ENCODE data around the gene ALG12.
A peak's percentile ranks its signal among the peaks of the same experiment; 100 is the strongest.

The ALG12 gene

GRCh38 chr22:49949914-49950292 lies 31.7 kb upstream of the ALG12 start:
- Histone ChIP-seq H3K27ac (ENCODE audit: low read depth, low read length) (no peak overlapping the region), H3K9me3 (ENCODE audit: insufficient read depth, low read depth, low read length) (peaks cover 2% of the 10 kb centered on the region), H3K9ac (ENCODE audit: low read length) (no peak overlapping the region), H4K12ac (ENCODE audit: low read depth, low read length) (no peak overlapping the region), H4K8ac (ENCODE audit: low read depth, low read length) (no peak overlapping the region), H3K4ac (ENCODE audit: low read depth, low read length) (peak overlapping the region; percentile 15), H4K91ac (ENCODE audit: low read depth, low read length) (peak overlapping the region; percentile 75), H2BK120ac (ENCODE audit: insufficient read depth, low read length, poor library complexity) (peak overlapping the region; percentile 74), H3K79me1 (ENCODE audit: low read length) (peaks cover 71% of the 10 kb centered on the region), H3K4me2 (ENCODE audit: low read length) (no peak overlapping the region), H3K18ac (ENCODE audit: low read length) (peak overlapping the region; percentile 47), H3K4me1 (ENCODE audit: control insufficient read depth in 1 of 2, insufficient read depth in 2 of 2, low read length in 2 of 2) (peaks cover 56 to 66% of the 10 kb centered on the region in 2 experiments), H3K4me3 (ENCODE audit: low read depth, low read length) (no peak overlapping the region), H3K36me3 (ENCODE audit: control insufficient read depth in 1 of 2, insufficient read depth in 2 of 2, low read length in 2 of 2) (no peaks in the 10 kb centered on the region), H2AFZ (ENCODE audit: insufficient read depth, low read length, poor library complexity) (no peak overlapping the region), H3K23ac (ENCODE audit: low read length) (no peak overlapping the region), H2BK5ac (ENCODE audit: low read depth, low read length, poor library complexity) (peak overlapping the region; percentile 18), H3K27me3 (ENCODE audit: insufficient read depth, low read length) (no peaks in the 10 kb centered on the region), H3K14ac (ENCODE audit: low read length) (peak overlapping the region; percentile 54), H2AK5ac (ENCODE audit: low read length) (peak overlapping the region; percentile 93), H3K79me2 (ENCODE audit: control insufficient read depth, insufficient read depth, low read length, poor library complexity) (peaks cover 20% of the 10 kb centered on the region), H2BK12ac (ENCODE audit: low read length) (peak overlapping the region; percentile 92)
- no CpG with 5 or more reads among the region's 11 CpGs for WGBS (ENCODE audit: extremely low coverage, insufficient coverage, insufficient read length)
- no peak for DNase-seq

DNA sequence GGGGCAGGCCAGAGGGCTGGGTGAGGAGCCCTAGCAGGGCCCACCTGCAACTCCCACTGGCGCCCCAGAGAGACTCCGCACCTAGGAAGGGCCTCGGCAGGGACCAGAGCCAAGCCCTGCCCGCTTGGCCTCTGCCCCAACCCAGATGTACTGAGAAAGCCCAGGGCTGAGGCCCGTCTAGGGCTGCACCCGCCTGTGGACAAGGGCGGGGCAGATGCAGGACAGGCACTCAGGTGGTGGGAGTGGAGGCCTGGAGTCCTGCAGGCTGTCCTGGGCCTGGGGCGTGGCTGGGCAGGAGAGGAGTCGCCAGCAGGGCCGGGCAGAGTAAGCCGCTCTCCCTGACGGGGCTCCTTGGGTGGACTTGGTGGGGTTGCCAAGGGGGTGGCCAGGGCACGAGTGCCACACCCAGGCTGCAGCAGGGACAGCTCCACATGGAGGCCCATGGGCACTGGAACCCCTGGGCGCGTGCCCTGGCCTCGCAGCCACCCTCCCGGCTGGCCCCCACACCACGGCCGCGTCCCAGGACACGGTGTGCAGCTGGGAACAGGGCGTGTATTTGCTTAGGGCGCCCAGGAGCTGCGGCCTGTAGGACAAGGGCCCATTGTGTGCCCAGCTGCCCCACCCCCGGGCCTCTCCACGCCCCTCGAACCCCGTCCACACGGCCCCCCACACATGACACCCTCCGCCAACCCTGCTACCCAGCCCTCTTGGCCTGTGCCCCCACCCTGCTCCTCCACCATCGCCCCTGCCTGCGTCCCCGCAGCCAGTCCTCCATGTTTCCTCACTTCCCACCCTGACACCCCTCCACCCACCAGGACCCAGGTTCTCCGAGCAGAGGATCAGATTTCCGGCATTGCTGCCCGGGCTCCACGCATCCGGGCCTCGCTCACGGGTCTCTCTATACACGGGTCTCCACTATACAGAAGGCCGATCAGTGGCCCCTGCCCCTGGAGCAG lies 31.0 kb upstream of the ALG12 start:
- Histone ChIP-seq H3K18ac (ENCODE audit: low read length) (no peak overlapping the region), H3K27me3 (ENCODE audit: insufficient read depth, low read length) (no peaks in the 10 kb centered on the region), H3K4me1 (ENCODE audit: control insufficient read depth in 1 of 2, insufficient read depth in 2 of 2, low read length in 2 of 2) (peaks cover 53 to 63% of the 10 kb centered on the region in 2 experiments), H3K79me1 (ENCODE audit: low read length) (peaks cover 73% of the 10 kb centered on the region), H3K4ac (ENCODE audit: low read depth, low read length) (peak overlapping the region; percentile 22), H3K4me3 (ENCODE audit: low read depth, low read length) (no peak overlapping the region), H3K9me3 (ENCODE audit: insufficient read depth, low read depth, low read length) (peaks cover 2% of the 10 kb centered on the region), H4K91ac (ENCODE audit: low read depth, low read length) (peak overlapping the region; percentile 75), H2BK120ac (ENCODE audit: insufficient read depth, low read length, poor library complexity) (peak overlapping the region; percentile 78), H3K4me2 (ENCODE audit: low read length) (no peak overlapping the region), H4K8ac (ENCODE audit: low read depth, low read length) (peak overlapping the region; percentile 19), H3K36me3 (ENCODE audit: control insufficient read depth in 1 of 2, insufficient read depth in 2 of 2, low read length in 2 of 2) (no peaks in the 10 kb centered on the region), H3K23ac (ENCODE audit: low read length) (no peak overlapping the region), H2BK12ac (ENCODE audit: low read length) (peak overlapping the region; percentile 92), H3K27ac (ENCODE audit: low read depth, low read length) (no peak overlapping the region), H4K12ac (ENCODE audit: low read depth, low read length) (no peak overlapping the region), H2AK5ac (ENCODE audit: low read length) (peak overlapping the region; percentile 93), H2AFZ (ENCODE audit: insufficient read depth, low read length, poor library complexity) (no peak overlapping the region), H3K14ac (ENCODE audit: low read length) (peak overlapping the region; percentile 59), H2BK5ac (ENCODE audit: low read depth, low read length, poor library complexity) (no peak overlapping the region), H3K79me2 (ENCODE audit: control insufficient read depth, insufficient read depth, low read length, poor library complexity) (peaks cover 20% of the 10 kb centered on the region), H3K9ac (ENCODE audit: low read length) (no peak overlapping the region)
- DNase-seq = peak; percentile 78 to 81
- no CpG with 5 or more reads among the region's 42 CpGs for WGBS (ENCODE audit: extremely low coverage, insufficient coverage, insufficient read length)

GRCh38 chr22:49948116-49948957 lies 30.1 kb upstream of the ALG12 start:
- Histone ChIP-seq H3K18ac (ENCODE audit: low read length) (peak overlapping the region; percentile 47), H2BK120ac (ENCODE audit: insufficient read depth, low read length, poor library complexity) (peak overlapping the region; percentile 78), H4K12ac (ENCODE audit: low read depth, low read length) (no peak overlapping the region), H3K36me3 (ENCODE audit: control insufficient read depth in 1 of 2, insufficient read depth in 2 of 2, low read length in 2 of 2) (no peaks in the 10 kb centered on the region), H3K4me2 (ENCODE audit: low read length) (no peak overlapping the region), H3K4me3 (ENCODE audit: low read depth, low read length) (no peak overlapping the region), H3K27ac (ENCODE audit: low read depth, low read length) (no peak overlapping the region), H3K9me3 (ENCODE audit: insufficient read depth, low read depth, low read length) (peaks cover 2% of the 10 kb centered on the region), H3K4ac (ENCODE audit: low read depth, low read length) (peak overlapping the region; percentile 22), H4K91ac (ENCODE audit: low read depth, low read length) (peak overlapping the region; percentile 75), H2BK12ac (ENCODE audit: low read length) (peak overlapping the region; percentile 92), H2AFZ (ENCODE audit: insufficient read depth, low read length, poor library complexity) (no peak overlapping the region), H2AK5ac (ENCODE audit: low read length) (peak overlapping the region; percentile 93), H3K23ac (ENCODE audit: low read length) (no peak overlapping the region), H3K79me1 (ENCODE audit: low read length) (peaks cover 64% of the 10 kb centered on the region), H3K9ac (ENCODE audit: low read length) (no peak overlapping the region), H4K8ac (ENCODE audit: low read depth, low read length) (peak overlapping the region; percentile 19), H3K4me1 (ENCODE audit: control insufficient read depth in 1 of 2, insufficient read depth in 2 of 2, low read length in 2 of 2) (peaks cover 47 to 54% of the 10 kb centered on the region in 2 experiments), H3K14ac (ENCODE audit: low read length) (peak overlapping the region; percentile 52), H3K79me2 (ENCODE audit: control insufficient read depth, insufficient read depth, low read length, poor library complexity) (peaks cover 15% of the 10 kb centered on the region), H2BK5ac (ENCODE audit: low read depth, low read length, poor library complexity) (peak overlapping the region; percentile 18), H3K27me3 (ENCODE audit: insufficient read depth, low read length) (no peaks in the 10 kb centered on the region)
- DNase-seq = no peak
- WGBS (ENCODE audit: extremely low coverage, insufficient coverage, insufficient read length) = no CpG with 5 or more reads among the region's 23 CpGs

GRCh38 chr22:49947296-49947622 lies 29.0 kb upstream of the ALG12 start:
- H3K23ac ChIP-seq (ENCODE audit: low read length) = no peak overlapping the region
- no peaks in the 10 kb centered on the region for H3K27me3 ChIP-seq (ENCODE audit: insufficient read depth, low read length)
- DNase-seq = no peak
- no peak overlapping the region for H3K4me2 ChIP-seq (ENCODE audit: low read length)
- peak overlapping the region; percentile 55 for H3K27ac ChIP-seq (ENCODE audit: low read depth, low read length)
- peak overlapping the region; percentile 49 for H4K8ac ChIP-seq (ENCODE audit: low read depth, low read length)
- peaks cover 43 to 49% of the 10 kb centered on the region in 2 experiments for H3K4me1 ChIP-seq (ENCODE audit: control insufficient read depth in 1 of 2, insufficient read depth in 2 of 2, low read length in 2 of 2)
- H4K12ac ChIP-seq (ENCODE audit: low read depth, low read length) = peak overlapping the region; percentile 9
- peak overlapping the region; percentile 47 for H3K18ac ChIP-seq (ENCODE audit: low read length)
- H3K4ac ChIP-seq (ENCODE audit: low read depth, low read length) = peak overlapping the region; percentile 2
- peak overlapping the region; percentile 52 for H3K14ac ChIP-seq (ENCODE audit: low read length)
- no peak overlapping the region for H3K9ac ChIP-seq (ENCODE audit: low read length)
- no peak overlapping the region for H2AFZ ChIP-seq (ENCODE audit: insufficient read depth, low read length, poor library complexity)
- H3K79me2 ChIP-seq (ENCODE audit: control insufficient read depth, insufficient read depth, low read length, poor library complexity) = peaks cover 16% of the 10 kb centered on the region
- H4K91ac ChIP-seq (ENCODE audit: low read depth, low read length) = peak overlapping the region; percentile 75
- no peak overlapping the region for H3K4me3 ChIP-seq (ENCODE audit: low read depth, low read length)
- H2BK5ac ChIP-seq (ENCODE audit: low read depth, low read length, poor library complexity) = peak overlapping the region; percentile 33
- H3K79me1 ChIP-seq (ENCODE audit: low read length) = peaks cover 60% of the 10 kb centered on the region
- H2AK5ac ChIP-seq (ENCODE audit: low read length) = peak overlapping the region; percentile 93
- H3K9me3 ChIP-seq (ENCODE audit: insufficient read depth, low read depth, low read length) = no peaks in the 10 kb centered on the region
- peak overlapping the region; percentile 28 for H2BK12ac ChIP-seq (ENCODE audit: low read length)
- H2BK120ac ChIP-seq (ENCODE audit: insufficient read depth, low read length, poor library complexity) = peak overlapping the region; percentile 78
- WGBS (ENCODE audit: extremely low coverage, insufficient coverage, insufficient read length) = no CpG with 5 or more reads among the region's 6 CpGs
- H3K36me3 ChIP-seq (ENCODE audit: control insufficient read depth in 1 of 2, insufficient read depth in 2 of 2, low read length in 2 of 2) = no peaks in the 10 kb centered on the region
